Endothelial cell of umbilical vein (primary cell): ENCODE data around the gene EEF1AKMT2. TPM values are rescaled to one million over a fixed set of nuclear protein-coding genes. Genes with fewer than 3 reads are reported as not detected.

Experiments
- BruUV-seq: library from RNA; stranded (reverse); fragments of 400-500 nt; replicated peaks from 2 replicates; lab custom pipeline; 2021; lab: Mats Ljungman, UMichigan
- CTCF ChIA-PET: fragments of 300-600, 350-600 bp; sonication (Branson Sonifier 250); formaldehyde crosslinking; loops from one replicate; lab custom pipeline; 2021; ENCODE audit warnings: antibody characterized with exemption, inconsistent platforms; lab: Charles Lee
- POLR2A ChIA-PET: fragments of 300-600, 350-600 bp; sonication (Branson Sonifier 250); formaldehyde crosslinking; loops from one replicate; lab custom pipeline; 2021; ENCODE audit warnings: antibody characterized with exemption, inconsistent platforms; lab: Charles Lee
- DNase-seq: peaks from one replicate; pipeline ENCODE4 v3.0.0-alpha.2; 2011; ENCODE audit warnings: low read depth, low spot score
- FAIRE-seq: peaks from 2 replicates; lab custom pipeline; 2011; peaks lifted over from hg19 to GRCh38; lab: Jason Lieb, UNC
- H2AFZ ChIP-seq: 2 replicates; pipeline ENCODE4 v1.6.0; 2012; ENCODE audit warnings: low read depth, low read length, control low read depth, inconsistent platforms
- H3K27ac ChIP-seq: 2 replicates; pipeline ENCODE4 v1.5.1; 2011; ENCODE audit warnings: low read depth, mild to moderate bottlenecking, control low read depth, low read length, moderate library complexity; ENCODE audit not compliant: insufficient read depth
- H3K27me3 ChIP-seq, 2 experiments: 2 replicates each; pipeline versions ENCODE4 v1.6.0 to v1.6.1; 2011; ENCODE audit warnings: low read length in 2 of 2, mixed read lengths in 1 of 2; ENCODE audit not compliant: control insufficient read depth in 2 of 2, insufficient read depth in 2 of 2
- H3K36me3 ChIP-seq, 2 experiments: 2 replicates in 1 of 2; 3 replicates in 1 of 2; pipeline ENCODE4 v1.5.1; 2011; ENCODE audit warnings: low read length in 2 of 2, mild to moderate bottlenecking in 1 of 2, moderate library complexity in 1 of 2; ENCODE audit not compliant: control insufficient read depth in 2 of 2, insufficient read depth in 2 of 2; ENCODE audit errors: extremely low read depth in 1 of 2
- H3K4me1 ChIP-seq: 3 replicates; pipeline ENCODE4 v1.5.1; 2011; ENCODE audit warnings: mild to moderate bottlenecking, low read length; ENCODE audit not compliant: control insufficient read depth, insufficient read depth; ENCODE audit errors: extremely low read depth
- H3K4me2 ChIP-seq: 2 replicates; pipeline ENCODE4 v1.6.1; 2011; ENCODE audit warnings: low read length, control low read depth, mixed read lengths; ENCODE audit not compliant: insufficient read depth
- H3K4me3 ChIP-seq, 3 experiments: fragments of 200-600 bp in 1 of 3; sonication (generic), shearing (Covaris generic) in 1 of 3; replicated peaks in 1 of 3; 2 replicates each; pipeline ENCODE4 v1.5.1; 2011 to 2016; ENCODE audit warnings: control low read depth in 3 of 3, low read length in 3 of 3, mild to moderate bottlenecking in 2 of 3, inconsistent platforms in 1 of 3, low read depth in 1 of 3, moderate library complexity in 1 of 3; ENCODE audit not compliant: insufficient read depth in 1 of 3
- H3K79me2 ChIP-seq: 2 replicates; pipeline ENCODE4 v1.6.0; 2012; ENCODE audit warnings: low read length, inconsistent platforms; ENCODE audit not compliant: control insufficient read depth, insufficient read depth
- H3K9ac ChIP-seq: replicated peaks from 2 replicates; pipeline ENCODE3; 2011; ENCODE audit warnings: low read length, control low read depth; ENCODE audit not compliant: insufficient read depth; ENCODE audit errors: extremely low read depth
- H3K9me1 ChIP-seq: replicated peaks from 3 replicates; pipeline ENCODE4 v1.6.0; 2011; ENCODE audit warnings: mild to moderate bottlenecking, low read length; ENCODE audit not compliant: control insufficient read depth, insufficient read depth; ENCODE audit errors: extremely low read depth
- H3K9me3 ChIP-seq: replicated peaks from 2 replicates; pipeline ENCODE4 v1.5.1; 2012; ENCODE audit warnings: low read length, inconsistent platforms; ENCODE audit not compliant: control insufficient read depth, insufficient read depth
- H4K20me1 ChIP-seq: replicated peaks from 2 replicates; pipeline ENCODE3; 2011; ENCODE audit warnings: mild to moderate bottlenecking, low read length; ENCODE audit not compliant: control insufficient read depth, insufficient read depth; ENCODE audit errors: extremely low read depth
- EZH2 ChIP-seq: IDR thresholded peaks from 2 replicates; pipeline ENCODE4 v1.6.1; 2012; ENCODE audit warnings: borderline replicate concordance, low read depth, mild to moderate bottlenecking, moderate library complexity, low read length, inconsistent platforms; ENCODE audit not compliant: severe bottlenecking
- FOS ChIP-seq: IDR thresholded peaks from 2 replicates; pipeline ENCODE4 v1.6.1; 2011; ENCODE audit warnings: mild to moderate bottlenecking, low read length, moderate library complexity, borderline replicate concordance; ENCODE audit not compliant: insufficient read depth
- GATA2 ChIP-seq: IDR thresholded peaks from 2 replicates; pipeline ENCODE4 v1.7.0; 2011; ENCODE audit warnings: low read depth, mild to moderate bottlenecking, moderate library complexity, mixed read lengths, low read length; ENCODE audit not compliant: insufficient read length, insufficient read depth
- JUN ChIP-seq: IDR thresholded peaks from 2 replicates; pipeline ENCODE4 v1.6.1; 2011; ENCODE audit warnings: borderline replicate concordance, low read depth; ENCODE audit not compliant: insufficient read length, insufficient read depth
- MAX ChIP-seq: IDR thresholded peaks from 2 replicates; pipeline ENCODE4 v1.6.1; 2011; ENCODE audit not compliant: insufficient read depth, insufficient read length
- MYC ChIP-seq: IDR thresholded peaks from one replicate; pipeline ENCODE4 v1.6.1; 2011; ENCODE audit warnings: mild to moderate bottlenecking, low read depth, low read length
- POLR2A ChIP-seq: IDR thresholded peaks from 2 replicates; pipeline ENCODE4 v1.6.1; 2012; ENCODE audit warnings: low read depth, mild to moderate bottlenecking, control low read depth, low read length
- POLR2AphosphoS5 ChIP-seq: IDR thresholded peaks from 2 replicates; pipeline ENCODE4 v1.6.1; 2012; ENCODE audit warnings: low read depth, mild to moderate bottlenecking, control low read depth, low read length, moderate library complexity; ENCODE audit not compliant: insufficient read depth
- dilution Hi-C: fragments of 300-500 bp; cut with MboI; formaldehyde crosslinking; loops from one replicate; pipeline ENCODE4 v1.15.0; 2019; ENCODE audit warnings: low sequenced_read_pairs; ENCODE audit not compliant: extremely low pct_ligation_motif_present
- intact Hi-C: fragments of 100-400 bp; cut with micrococcal nuclease; formaldehyde crosslinking; loops from one replicate; pipeline ENCODE4 v1.10.0; 2022
- polyA plus RNA-seq, 4 experiments: library from polyadenylated mRNA; depleted of rRNA in 3 of 4; stranded (reverse) in 3 of 4; unstranded in 1 of 4; fragments of >200 nt; gene quantifications; 2 replicates each; pipeline versions ENCODE4 v1.2.1 to v1.2.3, GENCODE V29; 2011 to 2012; ENCODE audit warnings: missing spikeins in 1 of 4
- total RNA-seq: library from RNA; stranded (reverse); gene quantifications from 2 replicates; pipeline ENCODE4 v1.2.3, GENCODE V29; 2021
- TF ChIP-seq, protein P1 (sequence below), 2 donors: IDR thresholded peaks; 1 replicate in 1 of 2; 2 replicates in 1 of 2; pipeline ENCODE4 v1.5.1; 2011; ENCODE audit warnings: low read length in 2 of 2, mild to moderate bottlenecking in 2 of 2, moderate library complexity in 2 of 2, control low read depth in 1 of 2, inconsistent platforms in 1 of 2, low read depth in 1 of 2; ENCODE audit not compliant: insufficient read depth in 1 of 2; ENCODE audit errors: extremely low read depth in 1 of 2

Gene EEF1AKMT2
- total and polyA plus RNA-seq, 2 donors (not counting 3 experiments of a cell fraction or from before 2014, with no cell fraction given), result 8.5 to 21.3 TPM

DNA sequence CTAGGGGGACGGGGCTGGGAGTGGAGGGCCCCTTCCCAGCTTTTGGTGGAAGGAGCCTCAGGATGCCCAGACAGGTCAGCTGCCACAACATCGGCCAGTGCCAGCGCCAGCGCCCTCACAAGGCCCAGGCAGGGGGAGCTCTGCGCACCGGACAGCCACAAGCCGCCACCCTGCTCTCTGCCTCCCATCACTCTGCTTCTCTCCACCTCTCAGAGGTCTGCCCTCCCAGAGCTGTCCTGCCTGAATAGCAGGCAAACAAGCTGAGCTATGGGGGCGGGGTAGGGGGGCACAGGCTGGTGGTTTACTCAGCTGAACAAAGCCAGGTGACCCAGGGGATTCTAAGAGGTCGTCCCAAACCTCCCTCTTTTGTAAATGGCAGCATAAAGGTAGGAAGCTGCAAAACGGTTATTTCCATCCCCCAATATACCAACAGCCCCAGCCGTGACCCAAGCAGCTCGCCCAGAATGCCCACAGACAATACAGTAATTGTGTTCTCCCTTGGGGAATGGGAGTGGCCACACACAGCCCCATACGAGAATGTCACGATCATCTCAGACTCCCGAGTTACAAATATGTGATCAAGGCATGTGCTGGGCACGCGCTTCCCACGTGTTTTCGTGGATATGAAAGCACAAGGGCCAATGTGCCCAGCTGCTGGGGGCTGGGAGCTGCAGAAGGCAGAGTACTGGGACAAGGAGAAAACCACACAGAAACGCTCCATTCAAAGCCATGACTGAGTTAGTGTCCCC, 67.2 kb downstream of the EEF1AKMT2 start:
- POLR2A ChIA-PET, result no interaction called here
- intact Hi-C loops, result no loop called here
- H3K4me2 ChIP-seq, result no peak overlapping the region

More for the DNA sequence above, 67.2 kb downstream of the EEF1AKMT2 start:
- Histone ChIP-seq H4K20me1 (no peaks in the 10 kb centered on the region), H3K9me3 (no peaks in the 10 kb centered on the region), H3K4me1 (peaks cover 13% of the 10 kb centered on the region), H3K27me3 (no peaks in the 10 kb centered on the region), H3K9me1 (no peaks in the 10 kb centered on the region), H3K4me3 (no peak overlapping the region), H3K27ac (no peak overlapping the region), H2AFZ (no peak overlapping the region), H3K79me2 (no peaks in the 10 kb centered on the region), H3K9ac (no peak overlapping the region), H3K36me3 (no peaks in the 10 kb centered on the region)
- dilution Hi-C loops, result no loop called here
- BruUV-seq, result no TSS peak
- FAIRE-seq (no peak), DNase-seq (no peak)
- TF ChIP-seq POLR2A, result no peak
- no peak for TF ChIP-seq POLR2AphosphoS5
- TF ChIP-seq JUN, result no peak
- TF ChIP-seq EZH2, result no peak
- TF ChIP-seq, protein P1, sequence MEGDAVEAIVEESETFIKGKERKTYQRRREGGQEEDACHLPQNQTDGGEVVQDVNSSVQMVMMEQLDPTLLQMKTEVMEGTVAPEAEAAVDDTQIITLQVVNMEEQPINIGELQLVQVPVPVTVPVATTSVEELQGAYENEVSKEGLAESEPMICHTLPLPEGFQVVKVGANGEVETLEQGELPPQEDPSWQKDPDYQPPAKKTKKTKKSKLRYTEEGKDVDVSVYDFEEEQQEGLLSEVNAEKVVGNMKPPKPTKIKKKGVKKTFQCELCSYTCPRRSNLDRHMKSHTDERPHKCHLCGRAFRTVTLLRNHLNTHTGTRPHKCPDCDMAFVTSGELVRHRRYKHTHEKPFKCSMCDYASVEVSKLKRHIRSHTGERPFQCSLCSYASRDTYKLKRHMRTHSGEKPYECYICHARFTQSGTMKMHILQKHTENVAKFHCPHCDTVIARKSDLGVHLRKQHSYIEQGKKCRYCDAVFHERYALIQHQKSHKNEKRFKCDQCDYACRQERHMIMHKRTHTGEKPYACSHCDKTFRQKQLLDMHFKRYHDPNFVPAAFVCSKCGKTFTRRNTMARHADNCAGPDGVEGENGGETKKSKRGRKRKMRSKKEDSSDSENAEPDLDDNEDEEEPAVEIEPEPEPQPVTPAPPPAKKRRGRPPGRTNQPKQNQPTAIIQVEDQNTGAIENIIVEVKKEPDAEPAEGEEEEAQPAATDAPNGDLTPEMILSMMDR (IDR thresholded peaks at IDR 0.05; ENCODE audit: extremely low read depth in 1 of 2, insufficient read depth in 1 of 2, low read depth in 1 of 2, low read length in 2 of 2), result no peak
- TF ChIP-seq MYC, result no peak
- no peak for TF ChIP-seq FOS
- TF ChIP-seq GATA2, result no peak
- no peak for TF ChIP-seq MAX
- CTCF ChIA-PET, result interaction anchor here (1.8 to 3.9 kb wide), 2 partner anchors 17 kb away, joined by 11 to 23 read pairs; no protein-coding TSS in a partner anchor
